DND-41 (cell line): ENCODE measurements around the gene COQ5.

ENCODE experiments used
- ATAC-seq: fragments of 200-7000 bp; cut with Tn5 transposase; 3 replicates; pipeline ENCODE4 v1.9.1; 2021; ENCODE audit warnings: low read depth; ENCODE audit not compliant: insufficient read depth
- DNase-seq: peaks from one replicate; pipeline ENCODE4 v3.0.0-alpha.2; 2020
- H2AFZ ChIP-seq: 2 replicates; pipeline ENCODE4 v1.6.0; 2012; ENCODE audit warnings: low read depth, low read length
- H3K27ac ChIP-seq: 2 replicates; pipeline ENCODE4 v1.5.1; 2012; ENCODE audit warnings: low read length, inconsistent platforms
- H3K27me3 ChIP-seq: fragments of 200-600 bp; sonication (generic); 2 replicates; pipeline ENCODE4 v1.6.0; 2012; ENCODE audit warnings: low read length, mild to moderate bottlenecking, inconsistent platforms; ENCODE audit not compliant: insufficient read depth, poor library complexity
- H3K36me3 ChIP-seq: 2 replicates; pipeline ENCODE4 v1.5.1; 2012; ENCODE audit warnings: low read length, inconsistent platforms; ENCODE audit not compliant: insufficient read depth
- H3K4me1 ChIP-seq: 2 replicates; pipeline ENCODE4 v1.5.1; 2012; ENCODE audit warnings: mild to moderate bottlenecking, low read length; ENCODE audit not compliant: insufficient read depth
- H3K4me2 ChIP-seq: 2 replicates; pipeline ENCODE4 v1.6.0; 2012; ENCODE audit warnings: mild to moderate bottlenecking, moderate library complexity, low read length, inconsistent platforms; ENCODE audit not compliant: insufficient read depth
- H3K4me3 ChIP-seq, 2 experiments: fragments of 200-600 bp in 1 of 2; shearing (Covaris generic) in 1 of 2; 2 replicates each; pipeline ENCODE4 v1.5.1; 2012 to 2016; ENCODE audit warnings: inconsistent platforms in 2 of 2, low read length in 2 of 2, mild to moderate bottlenecking in 2 of 2, low read depth in 1 of 2, moderate library complexity in 1 of 2
- H3K79me2 ChIP-seq: 2 replicates; pipeline ENCODE4 v1.6.0; 2012; ENCODE audit warnings: low read length, inconsistent platforms; ENCODE audit not compliant: insufficient read depth
- H3K9ac ChIP-seq: 2 replicates; pipeline ENCODE4 v1.6.0; 2012; ENCODE audit warnings: low read depth, mild to moderate bottlenecking, inconsistent platforms, low read length, moderate library complexity
- H3K9me3 ChIP-seq: 2 replicates; pipeline ENCODE4 v1.5.1; 2012; ENCODE audit warnings: low read length, moderate library complexity, mild to moderate bottlenecking, inconsistent platforms; ENCODE audit not compliant: insufficient read depth, severe bottlenecking
- H4K20me1 ChIP-seq: 2 replicates; pipeline ENCODE4 v1.6.0; 2012; ENCODE audit warnings: low read length; ENCODE audit not compliant: insufficient read depth
- CTCF ChIP-seq: IDR thresholded peaks from 2 replicates; pipeline ENCODE4 v1.5.1; 2012; ENCODE audit warnings: borderline replicate concordance, low read length, moderate library complexity, mild to moderate bottlenecking; ENCODE audit not compliant: poor library complexity, severe bottlenecking; ENCODE audit errors: extremely low read depth
- EZH2 ChIP-seq: IDR thresholded peaks from 3 replicates; pipeline ENCODE4 v1.6.1; 2012; ENCODE audit warnings: borderline replicate concordance, low read depth, mild to moderate bottlenecking, moderate library complexity, low read length, inconsistent platforms; ENCODE audit not compliant: severe bottlenecking

The COQ5 gene

GRCh38 chr12:120463712-120464111 is 65.2 kb downstream of the COQ5 start:
- Histone ChIP-seq H3K4me1 (peaks cover 27% of the 10 kb centered on the region), H3K4me3 (no peak overlapping the region), H4K20me1 (peaks cover 57% of the 10 kb centered on the region), H3K27me3 (no peaks in the 10 kb centered on the region), H3K9ac (no peak overlapping the region), H3K79me2 (peaks cover 74% of the 10 kb centered on the region), H3K36me3 (peaks cover 87% of the 10 kb centered on the region), H3K27ac (no peak overlapping the region), H2AFZ (no peak overlapping the region), H3K9me3 (no peaks in the 10 kb centered on the region), H3K4me2 (no peak overlapping the region)
- DNase-seq (no peak), ATAC-seq (no peak)
- no peak for TF ChIP-seq CTCF
- no peak for TF ChIP-seq EZH2

- Histone ChIP-seq H3K4me1 (peaks cover 14% of the 10 kb centered on the region), H3K27ac (no peak overlapping the region), H2AFZ (no peak overlapping the region), H3K9me3 (no peaks in the 10 kb centered on the region), H3K4me3 (no peak overlapping the region), H4K20me1 (peaks cover 43% of the 10 kb centered on the region), H3K27me3 (no peaks in the 10 kb centered on the region), H3K36me3 (peaks cover 94% of the 10 kb centered on the region), H3K9ac (no peak overlapping the region), H3K79me2 (peaks cover 59% of the 10 kb centered on the region), H3K4me2 (no peak overlapping the region)
- no peak for DNase-seq
- TF ChIP-seq EZH2: no peak
- no peak for TF ChIP-seq CTCF
- no peak for ATAC-seq
These were observed 66.8 kb downstream of the COQ5 start for GRCh38 chr12:120462099-120462640.

GRCh38 chr12:120460157-120460556 is 68.8 kb downstream of the COQ5 start:
- no peak overlapping the region for H3K9ac ChIP-seq
- H3K27ac ChIP-seq: no peak overlapping the region
- H2AFZ ChIP-seq: no peak overlapping the region
- peaks cover 35% of the 10 kb centered on the region for H4K20me1 ChIP-seq
- peaks cover 49% of the 10 kb centered on the region for H3K79me2 ChIP-seq
- no peak overlapping the region for H3K4me2 ChIP-seq
- DNase-seq (no peak), ATAC-seq (no peak)
- H3K4me3 ChIP-seq: no peak overlapping the region
- H3K9me3 ChIP-seq: no peaks in the 10 kb centered on the region
- TF ChIP-seq CTCF: no peak
- no peak for TF ChIP-seq EZH2
- H3K27me3 ChIP-seq: no peaks in the 10 kb centered on the region
- no peaks in the 10 kb centered on the region for H3K4me1 ChIP-seq
- peaks cover 93% of the 10 kb centered on the region for H3K36me3 ChIP-seq
